ENCODE measurements around the gene PFKFB2. TPM values are rescaled to one million over a fixed set of nuclear protein-coding genes. Genes with fewer than 3 reads are reported as not detected.
A peak's percentile ranks its signal among the peaks of the same experiment; 100 is the strongest.

PFKFB2 gene
- total and polyA plus RNA-seq, 2 of the 8 experiments (the other 6 are each of a cell fraction or from before 2014, with no cell fraction given), result 6.7 to 19.1 TPM

DNA sequence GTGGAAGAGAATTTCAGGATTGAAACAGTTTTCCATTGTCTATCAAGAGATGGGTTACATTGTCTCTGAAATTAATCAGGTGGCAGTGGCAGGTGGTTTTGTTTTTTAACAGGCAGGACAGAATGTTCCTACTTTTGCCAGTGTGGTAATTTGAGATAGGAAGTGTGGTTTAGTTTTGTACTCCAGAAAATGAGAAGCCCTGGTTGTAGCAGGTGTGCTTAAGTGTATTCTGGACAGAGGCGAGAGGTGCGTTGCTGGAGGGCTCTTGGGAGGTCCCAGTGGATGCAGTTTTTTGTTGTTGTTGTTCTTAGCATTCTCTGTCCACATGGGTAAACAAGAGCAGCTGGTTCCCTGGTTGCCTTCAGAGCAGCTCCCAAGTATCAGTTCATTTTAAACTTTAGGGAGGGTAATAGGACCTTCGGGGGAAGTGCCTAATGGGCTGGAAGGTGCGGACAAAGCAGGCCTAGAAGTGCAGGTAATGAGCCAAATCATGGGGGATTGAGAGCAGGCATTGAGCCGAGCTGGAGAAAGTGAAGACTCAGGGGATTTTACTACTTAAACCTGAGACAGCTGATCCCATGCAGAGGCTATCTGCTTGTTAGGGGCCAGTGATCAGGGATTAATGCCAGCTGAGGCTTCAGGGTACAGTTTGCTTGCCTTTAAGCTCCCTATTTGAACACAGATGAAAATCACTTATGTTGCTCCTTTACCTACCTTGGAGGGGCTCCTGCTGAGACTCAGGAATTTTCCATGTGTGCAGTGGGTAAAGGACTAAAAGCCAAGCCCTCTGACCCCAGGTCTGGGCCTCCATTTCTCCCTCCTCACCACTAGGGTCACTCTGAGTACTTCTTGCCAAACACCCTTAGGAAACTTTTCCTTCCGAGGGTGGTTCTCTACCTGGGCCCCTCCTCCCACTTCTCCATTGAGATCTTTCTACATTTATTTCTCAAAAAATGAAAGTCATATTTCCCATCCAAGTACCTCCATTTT lies 6.1 kb downstream of the PFKFB2 start:
- no peak overlapping the region for H2BK12ac ChIP-seq (ENCODE audit: low read depth, low read length)
- CTCF ChIA-PET (ENCODE audit: partially characterized antibody), result interaction anchor here (0.5 to 3.5 kb wide), 14 partner anchors 9 to 559 kb away, joined by 3 to 21 read pairs (median 4); no protein-coding TSS in a partner anchor
- no peak for DNase-seq (ENCODE audit: low read depth in 1 of 2, low spot score in 2 of 2)
- H3K4me1 ChIP-seq (replicated peaks in 1 of 4; ENCODE audit: control insufficient read depth in 3 of 4, insufficient read depth in 4 of 4, low read length in 3 of 4), result peaks cover 0 to 3% (median 1%) of the 10 kb centered on the region in 4 experiments; a peak in 2 of 7 replicates
- H2BK15ac ChIP-seq (ENCODE audit: low read length), result no peak overlapping the region
- no peak overlapping the region for H4K91ac ChIP-seq (replicated peaks; ENCODE audit: insufficient read length, low read length)
- H3K9me3 ChIP-seq (ENCODE audit: insufficient read depth in 2 of 2, low read depth in 1 of 2, low read length in 1 of 2), result no peaks in the 10 kb centered on the region
- H3K36me3 ChIP-seq (ENCODE audit: control insufficient read depth in 2 of 4, insufficient read depth in 4 of 4, low read length in 3 of 4), result peaks cover 0 to 17% (median 9%) of the 10 kb centered on the region in 4 experiments; a peak in 4 of 8 replicates
- no peak overlapping the region; a peak in 1 of 7 replicates for H3K9ac ChIP-seq (replicated peaks in 1 of 4; ENCODE audit: extremely low read depth in 1 of 4, low read depth in 3 of 4, low read length in 3 of 4)
- WGBS, 2 experiments (ENCODE audit: extremely low coverage in 1 of 2, insufficient coverage in 1 of 2, insufficient read length in 1 of 2, insufficient replicate concordance in 2 of 2, low coverage in 1 of 2, low lambda C conversion rate in 2 of 2, missing lambda C conversion rate in 1 of 2), result 82% methylated on average over 6 of the region's 6 CpGs; no CpG with 5 or more reads in 1 of the 2 experiments
- H3K23ac ChIP-seq (ENCODE audit: insufficient read length), result no peak overlapping the region
- no peak overlapping the region for H2BK120ac ChIP-seq (replicated peaks; ENCODE audit: low read depth, low read length)
- H3K79me1 ChIP-seq (ENCODE audit: low read depth, low read length), result no peaks in the 10 kb centered on the region
- H4K20me1 ChIP-seq (replicated peaks in 1 of 2; ENCODE audit: control insufficient read depth in 1 of 2, insufficient read depth in 2 of 2, low read length in 2 of 2), result no peaks in the 10 kb centered on the region
- TF ChIP-seq, protein P1, sequence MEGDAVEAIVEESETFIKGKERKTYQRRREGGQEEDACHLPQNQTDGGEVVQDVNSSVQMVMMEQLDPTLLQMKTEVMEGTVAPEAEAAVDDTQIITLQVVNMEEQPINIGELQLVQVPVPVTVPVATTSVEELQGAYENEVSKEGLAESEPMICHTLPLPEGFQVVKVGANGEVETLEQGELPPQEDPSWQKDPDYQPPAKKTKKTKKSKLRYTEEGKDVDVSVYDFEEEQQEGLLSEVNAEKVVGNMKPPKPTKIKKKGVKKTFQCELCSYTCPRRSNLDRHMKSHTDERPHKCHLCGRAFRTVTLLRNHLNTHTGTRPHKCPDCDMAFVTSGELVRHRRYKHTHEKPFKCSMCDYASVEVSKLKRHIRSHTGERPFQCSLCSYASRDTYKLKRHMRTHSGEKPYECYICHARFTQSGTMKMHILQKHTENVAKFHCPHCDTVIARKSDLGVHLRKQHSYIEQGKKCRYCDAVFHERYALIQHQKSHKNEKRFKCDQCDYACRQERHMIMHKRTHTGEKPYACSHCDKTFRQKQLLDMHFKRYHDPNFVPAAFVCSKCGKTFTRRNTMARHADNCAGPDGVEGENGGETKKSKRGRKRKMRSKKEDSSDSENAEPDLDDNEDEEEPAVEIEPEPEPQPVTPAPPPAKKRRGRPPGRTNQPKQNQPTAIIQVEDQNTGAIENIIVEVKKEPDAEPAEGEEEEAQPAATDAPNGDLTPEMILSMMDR (IDR thresholded peaks at IDR 0.05; ENCODE audit: control extremely low read depth in 1 of 3, insufficient read depth in 1 of 3, low read depth in 1 of 3, low read length in 3 of 3), result peak; percentile 35 to 55 (median 37); a peak in 3 of 4 replicates
- TF ChIP-seq EGR1 (IDR thresholded peaks at IDR 0.05; ENCODE audit: borderline replicate concordance, low read depth, low read length), result no peak
- TF ChIP-seq RAD21 (IDR thresholded peaks at IDR 0.05 in 1 of 2, conservative IDR thresholded peaks at IDR 0.05 in 1 of 2; ENCODE audit: low read depth in 2 of 2, low read length in 2 of 2), result peak in 1 of 2 experiments; percentile 33; a peak in 1 of 4 replicates
- H3K23me2 ChIP-seq (ENCODE audit: low read depth, low read length), result no peaks in the 10 kb centered on the region
- no peak overlapping the region for H3K18ac ChIP-seq (ENCODE audit: extremely low read depth, low read length)
- H4K8ac ChIP-seq (ENCODE audit: extremely low read depth, insufficient read depth, low read length), result no peak overlapping the region
- no peak overlapping the region for H2BK20ac ChIP-seq (ENCODE audit: low read length)
- no peak overlapping the region for H3K4ac ChIP-seq (replicated peaks; ENCODE audit: insufficient read length, low read depth, low read length)
- POLR2A ChIA-PET (ENCODE audit: partially characterized antibody), result interaction anchor here (1.0 to 2.8 kb wide), 3 partner anchors 8 to 27 kb away, joined by 3 to 9 read pairs (median 3); partner anchors contain the start of genes C1orf116 and YOD1
- H3K27ac ChIP-seq (ENCODE audit: low read depth, low read length), result no peak overlapping the region
- no peak overlapping the region for H3K14ac ChIP-seq (ENCODE audit: insufficient read length)
- no peak overlapping the region for H3K4me2 ChIP-seq (ENCODE audit: insufficient read depth in 1 of 2, low read depth in 2 of 2, low read length in 2 of 2)
- H2BK5ac ChIP-seq (ENCODE audit: low read depth, low read length), result no peak overlapping the region
- H2AFZ ChIP-seq (ENCODE audit: low read length), result no peak overlapping the region
- no peak overlapping the region for H3K4me3 ChIP-seq (ENCODE audit: extremely low read depth in 1 of 4, insufficient read depth in 2 of 4, low read depth in 3 of 4, low read length in 4 of 4)
- H4K5ac ChIP-seq (ENCODE audit: insufficient read length, low read depth, low read length), result no peak overlapping the region
- no peaks in the 10 kb centered on the region for H3K79me2 ChIP-seq (ENCODE audit: control insufficient read depth in 1 of 2, insufficient read depth in 2 of 2, low read length in 2 of 2)
- H2AK5ac ChIP-seq (ENCODE audit: low read depth, low read length), result no peak overlapping the region
- no peak overlapping the region for H3K56ac ChIP-seq (replicated peaks; ENCODE audit: insufficient read length, low read depth, low read length)
- no peaks in the 10 kb centered on the region for H3K27me3 ChIP-seq (replicated peaks in 1 of 4; ENCODE audit: control insufficient read depth in 3 of 4, extremely low read depth in 1 of 4, insufficient read depth in 3 of 4, low read length in 3 of 4)
- FAIRE-seq, result no peak

Data from H1 (cell line).